ENCODE measurements around the gene TSPAN3. TPM values are rescaled to one million over a fixed set of nuclear protein-coding genes. Genes with fewer than 3 reads are reported as not detected.

Gene TSPAN3
- total and polyA plus RNA-seq, 4 donors = 49.3 to 82.8 (median 78.7) TPM

DNA sequence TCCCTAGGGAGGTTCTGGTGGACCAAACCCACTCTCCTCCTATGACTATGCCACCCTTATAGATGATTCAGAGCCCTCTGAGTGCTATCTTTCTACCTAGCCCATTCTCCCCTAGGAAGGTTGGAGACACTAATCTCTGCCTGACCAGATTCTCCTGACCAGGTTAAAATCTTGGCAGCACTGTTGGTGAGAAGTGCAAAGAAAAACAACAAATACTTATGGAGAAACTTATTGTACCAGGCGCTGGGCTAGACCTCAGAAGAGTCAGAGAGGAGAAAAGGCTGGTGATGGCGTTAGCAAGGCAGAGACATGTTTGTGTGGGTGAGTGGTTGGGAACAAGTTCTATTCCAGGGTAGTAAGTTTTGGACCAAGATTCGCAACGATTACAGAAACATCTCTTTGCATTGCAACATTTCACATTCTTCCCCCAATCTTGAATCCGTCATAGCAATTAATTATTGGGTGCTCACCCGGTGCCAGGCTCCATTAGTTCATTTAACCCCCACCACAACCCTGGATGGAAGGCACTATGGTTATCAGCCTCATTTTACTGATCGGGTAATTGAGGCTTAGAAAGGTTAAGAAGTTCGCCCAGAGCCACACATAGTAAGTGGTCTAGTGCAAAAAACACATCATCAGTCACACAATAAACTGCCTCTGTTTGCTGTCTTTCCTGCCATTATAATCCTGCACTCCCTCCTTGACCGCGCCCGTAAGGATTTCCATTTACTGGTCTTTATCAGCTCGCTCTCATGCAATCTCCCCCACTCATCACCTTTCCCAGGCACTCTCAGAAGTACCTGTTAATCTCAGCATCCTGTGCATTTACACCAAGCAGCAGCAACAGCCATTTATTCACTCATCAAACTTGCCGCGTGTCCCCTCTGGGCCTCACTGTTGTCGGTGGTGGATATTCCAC lies 655 bp upstream of the TSPAN3 start:
- Histone ChIP-seq H3K9ac (ENCODE audit: low read depth in 1 of 2, low read length in 2 of 2) (no peak overlapping the region), H3K27ac (ENCODE audit: low read depth in 1 of 2, low read length in 2 of 2) (no peak overlapping the region), H3K9me3 (ENCODE audit: control insufficient read depth in 4 of 4, low read length in 3 of 4) (no peaks in the 10 kb centered on the region), H3K27me3 (ENCODE audit: control insufficient read depth in 4 of 4, insufficient read depth in 4 of 4, low read length in 3 of 4) (no peaks in the 10 kb centered on the region), H3K36me3 (ENCODE audit: control insufficient read depth in 4 of 4, insufficient read depth in 3 of 4, low read depth in 1 of 4, low read length in 3 of 4) (no peaks in the 10 kb centered on the region), H3K4me3 (ENCODE audit: low read depth in 1 of 3, low read length in 3 of 3) (no peak overlapping the region), H3K4me1 (ENCODE audit: control insufficient read depth in 4 of 4, insufficient read depth in 4 of 4, low read length in 3 of 4) (peaks cover 0 to 29% (median 17%) of the 10 kb centered on the region in 4 donors)
- TF ChIP-seq SP1 (IDR thresholded peaks at IDR 0.05) (no peak), YY1 (IDR thresholded peaks at IDR 0.05) (no peak), FOXA2 (IDR thresholded peaks at IDR 0.05) (no peak), RXRA (IDR thresholded peaks at IDR 0.05) (no peak), HNF4A (conservative IDR thresholded peaks at IDR 0.05) (no peak), GABPA (IDR thresholded peaks at IDR 0.05 in 1 of 2, conservative IDR thresholded peaks at IDR 0.05 in 1 of 2) (no peak), EGR1 (IDR thresholded peaks at IDR 0.05; ENCODE audit: low read depth in 2 of 2) (no peak), NR2F2 (IDR thresholded peaks at IDR 0.05) (no peak), RAD21 (IDR thresholded peaks at IDR 0.05) (no peak), JUND (IDR thresholded peaks at IDR 0.05) (no peak), FOXA1 (IDR thresholded peaks at IDR 0.05) (no peak), HNF4G (IDR thresholded peaks at IDR 0.05) (no peak), TAF1 (conservative IDR thresholded peaks at IDR 0.05) (no peak)
- TF ChIP-seq, protein P1, sequence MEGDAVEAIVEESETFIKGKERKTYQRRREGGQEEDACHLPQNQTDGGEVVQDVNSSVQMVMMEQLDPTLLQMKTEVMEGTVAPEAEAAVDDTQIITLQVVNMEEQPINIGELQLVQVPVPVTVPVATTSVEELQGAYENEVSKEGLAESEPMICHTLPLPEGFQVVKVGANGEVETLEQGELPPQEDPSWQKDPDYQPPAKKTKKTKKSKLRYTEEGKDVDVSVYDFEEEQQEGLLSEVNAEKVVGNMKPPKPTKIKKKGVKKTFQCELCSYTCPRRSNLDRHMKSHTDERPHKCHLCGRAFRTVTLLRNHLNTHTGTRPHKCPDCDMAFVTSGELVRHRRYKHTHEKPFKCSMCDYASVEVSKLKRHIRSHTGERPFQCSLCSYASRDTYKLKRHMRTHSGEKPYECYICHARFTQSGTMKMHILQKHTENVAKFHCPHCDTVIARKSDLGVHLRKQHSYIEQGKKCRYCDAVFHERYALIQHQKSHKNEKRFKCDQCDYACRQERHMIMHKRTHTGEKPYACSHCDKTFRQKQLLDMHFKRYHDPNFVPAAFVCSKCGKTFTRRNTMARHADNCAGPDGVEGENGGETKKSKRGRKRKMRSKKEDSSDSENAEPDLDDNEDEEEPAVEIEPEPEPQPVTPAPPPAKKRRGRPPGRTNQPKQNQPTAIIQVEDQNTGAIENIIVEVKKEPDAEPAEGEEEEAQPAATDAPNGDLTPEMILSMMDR (IDR thresholded peaks at IDR 0.05; ENCODE audit: low read depth, low read length, missing input control) = no peak
- TF ChIP-seq, protein P2, sequence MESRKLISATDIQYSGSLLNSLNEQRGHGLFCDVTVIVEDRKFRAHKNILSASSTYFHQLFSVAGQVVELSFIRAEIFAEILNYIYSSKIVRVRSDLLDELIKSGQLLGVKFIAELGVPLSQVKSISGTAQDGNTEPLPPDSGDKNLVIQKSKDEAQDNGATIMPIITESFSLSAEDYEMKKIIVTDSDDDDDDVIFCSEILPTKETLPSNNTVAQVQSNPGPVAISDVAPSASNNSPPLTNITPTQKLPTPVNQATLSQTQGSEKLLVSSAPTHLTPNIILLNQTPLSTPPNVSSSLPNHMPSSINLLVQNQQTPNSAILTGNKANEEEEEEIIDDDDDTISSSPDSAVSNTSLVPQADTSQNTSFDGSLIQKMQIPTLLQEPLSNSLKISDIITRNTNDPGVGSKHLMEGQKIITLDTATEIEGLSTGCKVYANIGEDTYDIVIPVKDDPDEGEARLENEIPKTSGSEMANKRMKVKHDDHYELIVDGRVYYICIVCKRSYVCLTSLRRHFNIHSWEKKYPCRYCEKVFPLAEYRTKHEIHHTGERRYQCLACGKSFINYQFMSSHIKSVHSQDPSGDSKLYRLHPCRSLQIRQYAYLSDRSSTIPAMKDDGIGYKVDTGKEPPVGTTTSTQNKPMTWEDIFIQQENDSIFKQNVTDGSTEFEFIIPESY (IDR thresholded peaks at IDR 0.05) = no peak
- TF ChIP-seq, protein P3, sequence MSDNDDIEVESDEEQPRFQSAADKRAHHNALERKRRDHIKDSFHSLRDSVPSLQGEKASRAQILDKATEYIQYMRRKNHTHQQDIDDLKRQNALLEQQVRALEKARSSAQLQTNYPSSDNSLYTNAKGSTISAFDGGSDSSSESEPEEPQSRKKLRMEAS (IDR thresholded peaks at IDR 0.05) = no peak
- TF ChIP-seq, protein P4, sequence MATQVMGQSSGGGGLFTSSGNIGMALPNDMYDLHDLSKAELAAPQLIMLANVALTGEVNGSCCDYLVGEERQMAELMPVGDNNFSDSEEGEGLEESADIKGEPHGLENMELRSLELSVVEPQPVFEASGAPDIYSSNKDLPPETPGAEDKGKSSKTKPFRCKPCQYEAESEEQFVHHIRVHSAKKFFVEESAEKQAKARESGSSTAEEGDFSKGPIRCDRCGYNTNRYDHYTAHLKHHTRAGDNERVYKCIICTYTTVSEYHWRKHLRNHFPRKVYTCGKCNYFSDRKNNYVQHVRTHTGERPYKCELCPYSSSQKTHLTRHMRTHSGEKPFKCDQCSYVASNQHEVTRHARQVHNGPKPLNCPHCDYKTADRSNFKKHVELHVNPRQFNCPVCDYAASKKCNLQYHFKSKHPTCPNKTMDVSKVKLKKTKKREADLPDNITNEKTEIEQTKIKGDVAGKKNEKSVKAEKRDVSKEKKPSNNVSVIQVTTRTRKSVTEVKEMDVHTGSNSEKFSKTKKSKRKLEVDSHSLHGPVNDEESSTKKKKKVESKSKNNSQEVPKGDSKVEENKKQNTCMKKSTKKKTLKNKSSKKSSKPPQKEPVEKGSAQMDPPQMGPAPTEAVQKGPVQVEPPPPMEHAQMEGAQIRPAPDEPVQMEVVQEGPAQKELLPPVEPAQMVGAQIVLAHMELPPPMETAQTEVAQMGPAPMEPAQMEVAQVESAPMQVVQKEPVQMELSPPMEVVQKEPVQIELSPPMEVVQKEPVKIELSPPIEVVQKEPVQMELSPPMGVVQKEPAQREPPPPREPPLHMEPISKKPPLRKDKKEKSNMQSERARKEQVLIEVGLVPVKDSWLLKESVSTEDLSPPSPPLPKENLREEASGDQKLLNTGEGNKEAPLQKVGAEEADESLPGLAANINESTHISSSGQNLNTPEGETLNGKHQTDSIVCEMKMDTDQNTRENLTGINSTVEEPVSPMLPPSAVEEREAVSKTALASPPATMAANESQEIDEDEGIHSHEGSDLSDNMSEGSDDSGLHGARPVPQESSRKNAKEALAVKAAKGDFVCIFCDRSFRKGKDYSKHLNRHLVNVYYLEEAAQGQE (IDR thresholded peaks at IDR 0.05) = no peak
- TF ChIP-seq, protein P5, sequence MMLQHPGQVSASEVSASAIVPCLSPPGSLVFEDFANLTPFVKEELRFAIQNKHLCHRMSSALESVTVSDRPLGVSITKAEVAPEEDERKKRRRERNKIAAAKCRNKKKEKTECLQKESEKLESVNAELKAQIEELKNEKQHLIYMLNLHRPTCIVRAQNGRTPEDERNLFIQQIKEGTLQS (IDR thresholded peaks at IDR 0.05) = no peak
- WGBS = 88% methylated on average over 15 of the region's 15 CpGs
- DNase-seq (ENCODE audit: low spot score) = no peak

Measured in liver (tissue), 9 donors.